Endodermal cell (in vitro differentiated cells): ENCODE data around the gene ALDOA. TPM values are rescaled to one million over a fixed set of nuclear protein-coding genes. Genes with fewer than 3 reads are reported as not detected.
"Not testable (repeated sequence)": the region's sequence is repeated elsewhere in the genome, so short reads cannot be mapped to it uniquely, and the experiment has no call there.

ENCODE experiments used
- DNase-seq: peaks from one replicate; pipeline ENCODE4 v3.0.0-alpha.2; 2017
- H3K27ac ChIP-seq: 2 replicates; pipeline ENCODE4 v1.5.1; 2013; ENCODE audit warnings: mild to moderate bottlenecking, low read depth, low read length, moderate library complexity
- H3K27me3 ChIP-seq: 2 replicates; pipeline ENCODE4 v1.6.1; 2013; ENCODE audit warnings: mild to moderate bottlenecking, low read length, moderate library complexity; ENCODE audit not compliant: insufficient read depth, control insufficient read depth, poor library complexity, severe bottlenecking
- H3K36me3 ChIP-seq: 2 replicates; pipeline ENCODE4 v1.7.0; 2013; ENCODE audit warnings: mild to moderate bottlenecking, low read length, moderate library complexity; ENCODE audit not compliant: control insufficient read depth, insufficient read depth
- H3K4me1 ChIP-seq: one replicate; pipeline ENCODE4 v1.7.0; 2013; ENCODE audit warnings: low read length; ENCODE audit not compliant: control insufficient read depth, insufficient read depth
- H3K4me3 ChIP-seq: 2 replicates; pipeline ENCODE4 v1.5.1; 2013; ENCODE audit warnings: mild to moderate bottlenecking, low read length, moderate library complexity
- H3K9ac ChIP-seq: 2 replicates; pipeline ENCODE4 v1.6.1; 2013; ENCODE audit warnings: mild to moderate bottlenecking, low read length, moderate library complexity; ENCODE audit not compliant: poor library complexity, severe bottlenecking; ENCODE audit errors: extremely low read depth
- H3K9me3 ChIP-seq: 2 replicates; pipeline ENCODE4 v1.6.1; 2013; ENCODE audit warnings: mild to moderate bottlenecking, low read length, moderate library complexity; ENCODE audit not compliant: control insufficient read depth
- H3K27ac Mint-ChIP-seq: 2 replicates; pipeline ENCODE4 v1.8.0; 2020; ENCODE audit warnings: mixed read lengths
- H3K27me3 Mint-ChIP-seq: 2 replicates; pipeline ENCODE4 v1.8.0; 2021; ENCODE audit warnings: mild to moderate bottlenecking, mixed read lengths; ENCODE audit not compliant: insufficient read depth
- H3K36me3 Mint-ChIP-seq: 2 replicates; pipeline ENCODE4 v1.8.0; 2020; ENCODE audit warnings: low read depth, mixed read lengths
- H3K4me1 Mint-ChIP-seq: 2 replicates; pipeline ENCODE4 v1.8.0; 2020; ENCODE audit warnings: mixed read lengths
- H3K4me3 Mint-ChIP-seq: 2 replicates; pipeline ENCODE4 v1.8.0; 2020; ENCODE audit warnings: mild to moderate bottlenecking, moderate library complexity, mixed read lengths
- H3K9me3 Mint-ChIP-seq: 2 replicates; pipeline ENCODE4 v1.8.0; 2020; ENCODE audit warnings: mild to moderate bottlenecking, mixed read lengths
- CTCF ChIP-seq: fragments of 200-600 bp; sonication (generic); conservative IDR thresholded peaks from 2 replicates; pipeline ENCODE4 v1.5.0; 2021; ENCODE audit warnings: antibody characterized with exemption, mild to moderate bottlenecking
- WGBS, 2 experiments: methylation state at CpG; one replicate each; pipeline versions ENCODE4 v1.1.5 to v1.1.7; 2013; ENCODE audit warnings: missing lambda C conversion rate in 2 of 2, mixed read lengths in 1 of 2; ENCODE audit not compliant: insufficient coverage in 1 of 2, insufficient read length in 1 of 2; 5-methylcytosine and 5-hydroxymethylcytosine counted together
- total RNA-seq, 2 donors: library from RNA; stranded (reverse); fragmentation: NEBNext Ultra II Directional in 1 of 2; extraction: Animal tissue kit (Norgen Biotek cat#: 25700) in 1 of 2; gene quantifications; 2 replicates in 1 of 2; 3 replicates in 1 of 2; pipeline ENCODE4 v1.2.1, GENCODE V29; 2021

ALDOA gene
- total RNA-seq, 2 donors from 2014 or later = 645 to 652 TPM

DNA sequence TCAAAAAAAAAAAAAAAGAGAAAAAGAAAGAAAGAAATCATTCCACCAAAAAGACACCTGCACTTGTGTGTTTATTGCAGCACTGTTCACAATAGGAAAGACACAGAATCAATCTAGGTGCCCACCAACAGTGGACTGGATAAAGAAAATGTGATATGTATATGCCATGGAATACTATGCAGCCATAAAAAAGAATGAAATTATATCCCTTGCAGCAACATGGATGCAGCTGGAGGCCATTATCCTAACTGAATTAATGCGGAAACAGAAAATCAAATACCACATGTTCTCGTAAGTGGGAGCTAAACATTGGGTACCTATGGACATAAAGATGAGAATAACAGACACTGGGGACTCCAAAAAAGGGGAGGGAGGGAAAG is 48.3 kb upstream of the ALDOA start:
- Mint-ChIP-seq H3K4me3 (no peak overlapping the region), H3K27ac (no peak overlapping the region), H3K4me1 (no peaks in the 10 kb centered on the region), H3K27me3 (peaks cover 14% of the 10 kb centered on the region), H3K9me3 (no peaks in the 10 kb centered on the region), H3K36me3 (no peaks in the 10 kb centered on the region)
- Histone ChIP-seq H3K4me3 (no peak overlapping the region), H3K9me3 (no peaks in the 10 kb centered on the region), H3K27me3 (peaks cover 1% of the 10 kb centered on the region), H3K4me1 (no peaks in the 10 kb centered on the region), H3K27ac (no peak overlapping the region), H3K36me3 (no peaks in the 10 kb centered on the region), H3K9ac (no peak overlapping the region)
- WGBS, 2 experiments = 91 to 100% methylated on average over 2 of the region's 2 CpGs
- DNase-seq = no peak
- no peak for TF ChIP-seq CTCF

DNA sequence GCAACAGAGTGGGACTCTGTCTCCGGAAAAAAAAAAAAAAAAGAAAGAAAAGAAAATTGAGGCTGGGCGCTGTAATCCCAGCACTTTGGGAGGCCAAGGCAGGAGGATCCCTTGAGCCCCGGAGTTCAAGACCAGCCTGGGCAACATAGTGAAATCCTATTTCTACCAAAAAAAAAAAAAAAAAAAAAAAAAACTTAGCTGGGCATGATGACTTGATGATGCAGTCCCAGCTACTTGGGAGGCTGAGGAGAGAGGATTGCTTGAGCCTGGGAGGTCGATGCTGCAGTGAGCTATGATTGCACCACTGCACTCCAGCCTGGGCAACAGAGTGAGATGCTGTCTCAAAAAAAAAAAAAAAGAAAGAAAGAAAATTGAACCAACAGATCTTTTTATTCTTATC is 47.6 kb upstream of the ALDOA start:
- H3K9me3 Mint-ChIP-seq, H3K27ac Mint-ChIP-seq, H3K4me1 Mint-ChIP-seq, H3K27me3 ChIP-seq, H3K9ac ChIP-seq, H3K27ac ChIP-seq, H3K9me3 ChIP-seq, DNase-seq, H3K27me3 Mint-ChIP-seq, H3K4me3 Mint-ChIP-seq, H3K4me1 ChIP-seq, H3K4me3 ChIP-seq, H3K36me3 ChIP-seq, H3K36me3 Mint-ChIP-seq: not testable (repeated sequence)
- 98 to 100% methylated on average over 1 to 2 of the region's 4 CpGs for WGBS, 2 experiments

DNA sequence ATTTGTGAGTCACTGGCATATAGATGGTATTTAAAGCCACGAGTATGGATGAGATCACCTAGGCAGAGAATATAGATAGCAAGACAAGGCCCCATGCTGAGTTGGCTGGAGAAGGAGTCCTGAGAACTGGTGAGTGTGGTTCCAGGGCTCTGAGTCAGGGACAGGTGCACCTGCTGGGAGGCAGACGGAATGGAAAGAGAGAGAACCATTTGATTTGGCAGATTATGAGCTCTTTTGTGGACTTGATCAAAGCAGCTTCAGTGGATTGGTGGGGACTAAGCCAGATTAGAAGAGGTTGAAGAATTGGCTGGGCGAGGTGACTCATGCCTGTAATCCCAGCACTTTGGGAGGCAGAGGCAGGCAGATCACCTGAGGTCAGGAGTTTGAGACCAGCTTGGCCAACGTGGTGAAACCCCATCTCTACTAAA is 46.8 kb upstream of the ALDOA start:
- Histone ChIP-seq H3K9ac (no peak overlapping the region), H3K9me3 (no peaks in the 10 kb centered on the region), H3K4me3 (no peak overlapping the region), H3K36me3 (no peaks in the 10 kb centered on the region), H3K27me3 (no peaks in the 10 kb centered on the region), H3K27ac (no peak overlapping the region), H3K4me1 (no peaks in the 10 kb centered on the region)
- no peaks in the 10 kb centered on the region for H3K9me3 Mint-ChIP-seq
- no peaks in the 10 kb centered on the region for H3K36me3 Mint-ChIP-seq
- TF ChIP-seq CTCF = no peak
- peaks cover 7% of the 10 kb centered on the region for H3K27me3 Mint-ChIP-seq
- H3K4me1 Mint-ChIP-seq = no peaks in the 10 kb centered on the region
- H3K4me3 Mint-ChIP-seq = no peak overlapping the region
- DNase-seq = no peak
- H3K27ac Mint-ChIP-seq = no peak overlapping the region
- 64 to 83% methylated on average over 2 to 4 of the region's 4 CpGs for WGBS, 2 experiments

- Mint-ChIP-seq H3K9me3 (no peaks in the 10 kb centered on the region), H3K27me3 (peaks cover 8% of the 10 kb centered on the region), H3K27ac (no peak within 1 kb of the TSS), H3K4me3 (no peak within 1 kb of the TSS), H3K4me1 (no peaks in the 10 kb centered on the region), H3K36me3 (no peaks in the 10 kb centered on the region)
- Histone ChIP-seq H3K9me3 (no peaks in the 10 kb centered on the region), H3K27ac (no peak within 1 kb of the TSS), H3K27me3 (no peaks in the 10 kb centered on the region), H3K4me1 (no peaks in the 10 kb centered on the region), H3K36me3 (no peaks in the 10 kb centered on the region), H3K4me3 (no peak within 1 kb of the TSS), H3K9ac (no peak within 1 kb of the TSS)
- 92 to 93% methylated on average over 2 to 6 of the region's 6 CpGs for WGBS, 2 experiments
- no peak for TF ChIP-seq CTCF
- no peak for DNase-seq
Observed at GRCh38 chr16:30022887-30023286, 42.7 kb upstream of the ALDOA start, which contains the start of gene C16orf92. C16orf92 (plus strand) TSS chr16:30023198; CDS start chr16:30023341, 143 bp downstream.
